Activated CD4-positive, alpha-beta T cell treated with anti-CD3 and anti-CD28 coated beads, Interleukin-2, amount 50 U/mL, for 4 hours (primary cell): ENCODE measurements around the gene NDUFS8.

ENCODE experiments used
- DNase-seq, 2 experiments: peaks; one replicate each; pipeline ENCODE4 v3.0.0-alpha.2; 2020

Gene NDUFS8

DNA sequence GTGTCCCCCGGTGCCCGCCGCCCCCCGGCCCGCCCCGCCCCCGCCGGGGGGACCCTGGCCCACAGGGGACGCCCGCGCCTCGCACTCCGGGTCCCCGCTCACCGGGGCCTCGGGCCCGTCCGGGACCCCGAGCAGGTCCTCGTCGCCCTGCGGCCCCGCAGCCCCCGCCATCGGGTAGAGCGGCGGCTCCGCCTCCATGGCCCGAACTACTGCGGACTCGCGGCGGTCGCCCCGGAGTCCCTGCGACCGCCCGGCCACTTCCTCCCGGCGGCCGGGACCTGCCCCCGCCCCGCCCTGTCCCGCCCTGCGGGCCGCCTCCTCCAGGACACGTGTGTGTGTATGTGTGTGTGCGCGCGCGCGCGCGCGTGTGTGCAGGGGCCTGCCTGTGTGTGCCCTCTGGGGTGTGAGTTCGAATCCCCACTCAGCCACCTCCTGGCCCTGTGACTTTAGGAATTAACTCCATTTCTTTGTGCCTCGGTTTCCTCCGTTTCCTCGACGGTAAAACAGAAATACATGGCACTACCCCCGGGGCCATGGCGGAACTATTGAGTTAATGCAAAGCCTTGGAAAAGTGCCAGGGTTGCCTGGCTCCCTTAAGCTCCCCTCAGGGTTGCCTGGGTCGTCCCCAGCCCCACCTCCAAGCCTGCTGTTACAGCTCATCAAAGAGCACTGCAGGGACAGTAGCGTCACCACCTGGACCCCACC lies 26.5 kb upstream of the NDUFS8 start, which contains the start of gene UNC93B1:
UNC93B1 (minus strand) TSS at position 252 of the 705 bp plus-strand sequence; CDS start at position 198, 54 bp downstream.
- DNase-seq = peak; percentile 68 to 73

DNA sequence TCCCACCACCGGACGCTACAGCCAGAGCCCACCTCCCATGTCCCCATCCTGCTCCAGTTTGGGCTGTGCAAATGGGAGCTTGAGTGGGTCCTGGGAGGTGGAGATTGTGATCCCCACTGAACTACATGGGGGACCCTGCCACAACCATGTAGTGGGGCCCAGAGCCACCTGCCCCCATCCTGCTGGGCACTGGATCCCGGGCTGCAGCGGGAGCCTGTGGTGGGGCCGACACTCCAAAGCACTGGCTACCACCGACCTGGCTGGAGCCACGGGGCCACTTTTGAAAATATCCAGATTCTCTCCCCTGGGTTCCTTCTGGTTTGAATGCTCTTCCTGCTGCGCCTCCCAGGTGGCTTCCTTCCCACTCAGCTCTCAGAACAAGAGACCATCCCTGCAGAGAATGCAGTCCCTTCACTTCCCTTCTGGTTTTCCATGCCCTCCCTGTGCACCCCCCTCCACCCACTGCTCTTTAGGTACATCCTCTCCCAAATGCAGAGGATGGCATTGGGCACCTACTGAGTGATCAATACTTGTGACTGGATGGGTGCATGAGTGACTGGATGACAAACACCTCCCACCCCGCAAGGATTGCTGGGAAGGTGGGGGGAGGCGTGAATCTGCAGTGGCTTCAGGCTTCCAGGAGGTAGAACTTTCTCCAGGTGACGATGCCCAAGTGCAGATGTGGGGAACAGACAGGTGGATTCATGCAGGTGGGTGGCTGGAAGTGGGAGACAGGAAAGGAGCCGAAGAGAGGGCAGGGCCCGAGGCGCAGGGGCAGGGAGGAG lies 25.7 kb upstream of the NDUFS8 start:
- no peak for DNase-seq

DNA sequence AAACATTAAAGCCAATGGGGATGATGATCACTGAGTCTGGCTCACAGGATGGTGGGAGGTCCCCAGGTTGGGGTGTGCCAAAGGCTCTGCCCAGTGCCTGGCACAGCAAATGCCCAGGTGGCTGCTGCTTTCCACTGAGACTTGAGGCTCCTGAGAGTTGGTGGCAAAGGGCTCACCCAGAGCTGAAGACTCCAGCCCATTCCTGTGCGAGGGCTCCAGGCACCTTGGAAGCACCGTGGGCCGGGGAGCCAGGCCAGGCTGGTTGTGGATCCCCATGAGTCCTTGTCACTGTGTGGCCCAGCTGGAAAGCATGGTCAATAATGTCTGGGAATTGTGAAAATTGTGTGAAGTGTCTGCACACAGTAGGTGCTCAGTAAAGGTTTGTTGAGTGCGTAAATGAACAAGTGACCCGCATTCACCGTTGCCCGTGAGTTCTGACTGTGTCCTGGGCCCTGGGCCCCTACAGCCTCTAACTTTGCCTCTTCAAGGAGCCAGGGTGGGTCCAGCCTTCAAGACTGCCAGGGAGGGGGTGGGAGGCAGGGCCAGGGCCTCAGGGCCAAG lies 23.8 kb upstream of the NDUFS8 start:
- no peak for DNase-seq

DNA sequence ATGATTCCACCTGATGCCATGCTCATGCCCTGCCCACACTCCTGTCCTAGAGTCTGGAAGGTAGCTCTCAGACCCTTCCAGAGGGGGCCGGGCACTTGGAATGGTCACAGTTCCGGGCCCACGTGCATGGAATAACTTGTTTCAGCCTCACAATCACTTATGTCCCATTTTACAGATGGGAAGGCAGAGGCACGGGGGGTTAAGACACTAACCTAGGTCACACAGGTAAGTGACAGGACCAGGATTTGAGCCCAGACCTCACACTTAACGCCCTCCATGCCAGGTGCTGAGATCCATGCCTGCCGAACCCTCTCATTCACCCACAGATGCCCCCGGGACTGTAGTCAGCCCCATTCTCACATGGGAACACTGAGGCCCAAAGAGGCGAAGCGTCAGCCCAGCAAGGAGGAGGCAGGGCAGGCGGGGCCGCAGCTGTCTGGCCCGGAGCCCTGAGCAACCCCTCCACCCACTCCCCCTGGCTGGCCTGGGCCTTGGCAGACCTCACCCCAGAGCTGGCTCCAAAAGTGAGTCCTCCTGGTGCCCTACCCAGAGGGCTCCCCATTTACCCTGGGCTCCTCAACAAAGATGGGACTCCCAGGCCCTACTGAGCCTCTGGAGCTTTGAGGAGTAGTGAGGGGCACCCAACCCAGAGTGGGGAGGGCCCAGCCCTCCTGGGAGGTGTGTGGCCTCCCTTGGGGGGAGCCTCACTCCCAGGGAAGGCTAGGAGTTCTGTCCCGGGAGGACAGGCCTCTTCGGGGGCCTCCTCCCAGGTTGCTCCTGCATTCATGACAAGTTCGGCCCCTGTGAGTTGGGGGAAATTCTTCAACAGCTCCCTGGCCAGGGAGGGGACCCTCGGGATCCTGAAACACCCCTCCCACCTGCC lies 22.7 kb upstream of the NDUFS8 start:
- no peak for DNase-seq

DNA sequence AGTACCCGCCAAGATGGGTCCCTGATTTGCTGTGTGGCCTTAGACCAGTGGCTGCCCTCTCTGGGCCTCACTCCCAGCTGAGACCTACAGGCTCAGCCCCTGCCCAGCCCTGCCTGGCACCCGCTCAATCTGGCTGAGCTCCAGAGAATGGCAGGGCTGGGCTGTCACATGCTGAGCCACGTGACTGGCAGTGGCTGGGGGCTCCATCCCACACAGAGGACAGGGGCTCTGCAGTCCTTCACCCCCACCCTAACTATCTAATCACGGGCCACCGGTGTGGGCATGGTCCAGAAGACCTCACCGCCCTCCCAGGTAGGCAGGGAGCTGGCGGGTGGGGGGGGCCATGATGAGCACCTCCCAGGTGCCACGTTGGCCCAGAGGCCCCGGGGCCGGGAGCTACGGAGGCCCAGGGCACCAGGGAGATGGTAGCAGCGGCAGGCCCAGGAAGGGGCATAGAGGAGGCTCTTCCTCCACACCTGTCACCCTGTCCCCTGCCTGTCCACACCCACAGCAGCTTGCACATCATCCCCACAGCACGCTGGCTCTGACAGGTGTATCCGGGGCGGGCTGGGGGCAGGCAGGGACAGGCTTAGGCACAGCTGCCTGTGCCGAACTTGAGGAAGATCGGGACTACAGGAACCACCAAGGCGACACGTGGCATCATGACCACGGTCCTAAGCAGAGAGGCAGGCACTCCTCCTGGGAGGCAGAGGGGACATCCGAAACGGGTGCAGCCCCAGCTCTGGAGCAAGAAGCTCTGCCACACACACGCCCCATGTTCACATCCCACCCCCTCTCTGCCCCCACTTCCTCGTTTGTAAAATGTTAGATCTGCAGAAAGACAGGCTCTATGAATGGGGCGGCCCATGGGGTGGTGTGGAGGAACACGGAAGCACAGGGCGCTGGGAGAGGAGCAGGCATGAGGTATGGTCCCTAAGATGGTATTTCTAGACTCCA lies 21.8 kb upstream of the NDUFS8 start:
- DNase-seq = no peak

DNA sequence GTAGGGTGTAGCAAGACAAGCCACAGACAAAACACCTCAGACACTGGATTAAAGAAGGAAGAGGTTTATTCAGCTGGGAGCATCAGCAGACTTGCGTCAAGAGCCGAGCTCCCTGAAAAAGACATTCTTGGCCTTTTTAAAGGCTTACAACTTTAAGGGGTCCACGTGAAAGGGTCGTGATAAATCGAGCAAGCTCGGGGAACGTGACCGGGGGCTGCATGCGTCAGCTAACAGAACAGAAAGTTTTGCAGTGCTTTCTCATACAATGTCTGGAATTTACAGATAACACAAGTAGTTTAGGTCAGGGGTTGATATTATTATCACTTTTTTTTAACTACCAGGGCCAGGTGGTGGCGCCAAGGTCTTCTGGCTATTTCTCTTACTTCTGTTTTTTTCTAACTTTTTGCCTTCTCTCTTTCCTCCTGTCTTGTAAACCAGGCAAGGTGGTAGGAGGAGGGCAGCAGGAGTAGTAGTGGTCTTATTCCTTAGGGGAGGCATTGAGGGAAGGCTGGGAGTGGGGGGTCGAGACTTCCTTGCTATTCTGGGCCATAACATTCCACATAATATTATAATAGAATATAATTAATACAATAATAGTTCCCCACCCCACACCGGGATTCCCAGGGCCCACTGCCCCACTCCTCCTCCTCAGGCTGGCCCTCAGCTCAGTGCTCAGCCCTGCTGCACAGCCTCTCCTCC lies 20.9 kb upstream of the NDUFS8 start:
- DNase-seq = no peak

DNA sequence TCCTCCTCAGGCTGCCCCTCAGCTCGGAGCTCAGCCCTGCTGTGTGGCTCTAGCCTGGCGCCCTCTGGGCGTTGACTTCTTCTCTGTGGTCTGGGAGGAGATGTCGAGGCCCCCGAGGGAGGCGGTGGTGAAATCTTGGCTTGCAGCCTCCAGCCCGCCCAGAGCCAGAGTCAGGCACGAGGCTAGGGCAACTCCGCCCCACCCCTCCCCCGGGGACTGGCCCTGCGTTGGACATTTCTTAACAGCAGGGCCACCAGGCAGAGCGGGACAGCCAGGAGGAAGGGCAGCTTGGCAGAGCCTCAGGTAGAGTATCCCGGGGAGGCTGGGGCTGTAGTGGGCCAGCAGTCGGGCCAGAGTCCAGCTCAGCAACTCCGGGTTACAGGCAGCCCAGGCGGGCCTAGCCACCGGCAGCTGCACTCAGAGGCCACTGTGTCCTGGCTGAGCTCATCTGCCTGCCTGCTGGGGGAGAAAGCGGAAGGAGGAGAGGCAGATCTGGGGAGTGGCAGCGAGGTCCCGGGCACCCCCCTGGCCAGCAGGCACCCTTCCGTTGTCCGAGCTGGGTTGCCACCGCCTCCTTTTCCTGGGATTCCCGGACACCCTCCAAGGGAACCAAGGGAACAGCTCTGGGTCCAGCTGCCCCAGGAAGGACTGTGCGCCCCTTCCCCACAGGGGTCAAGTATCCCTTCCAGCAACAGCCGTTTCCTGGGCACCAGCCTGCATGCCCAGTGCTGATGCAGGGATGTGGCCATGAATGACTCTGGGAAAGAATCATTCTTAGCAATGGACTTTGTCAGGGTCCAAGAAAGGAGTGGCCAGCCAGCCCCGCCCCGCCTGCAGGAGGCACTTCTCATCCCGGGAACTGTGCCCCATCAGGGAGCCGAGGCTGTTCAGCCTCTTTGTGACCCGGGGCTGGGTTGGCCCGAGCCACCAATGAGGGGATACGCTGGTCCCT lies 20.1 kb upstream of the NDUFS8 start, which contains the start of gene ALDH3B1:
ALDH3B1 (plus strand) TSS at position 238 of the 952 bp plus-strand sequence. CDS start 4,971 bp downstream, outside the sequence.
- DNase-seq = no peak

DNA sequence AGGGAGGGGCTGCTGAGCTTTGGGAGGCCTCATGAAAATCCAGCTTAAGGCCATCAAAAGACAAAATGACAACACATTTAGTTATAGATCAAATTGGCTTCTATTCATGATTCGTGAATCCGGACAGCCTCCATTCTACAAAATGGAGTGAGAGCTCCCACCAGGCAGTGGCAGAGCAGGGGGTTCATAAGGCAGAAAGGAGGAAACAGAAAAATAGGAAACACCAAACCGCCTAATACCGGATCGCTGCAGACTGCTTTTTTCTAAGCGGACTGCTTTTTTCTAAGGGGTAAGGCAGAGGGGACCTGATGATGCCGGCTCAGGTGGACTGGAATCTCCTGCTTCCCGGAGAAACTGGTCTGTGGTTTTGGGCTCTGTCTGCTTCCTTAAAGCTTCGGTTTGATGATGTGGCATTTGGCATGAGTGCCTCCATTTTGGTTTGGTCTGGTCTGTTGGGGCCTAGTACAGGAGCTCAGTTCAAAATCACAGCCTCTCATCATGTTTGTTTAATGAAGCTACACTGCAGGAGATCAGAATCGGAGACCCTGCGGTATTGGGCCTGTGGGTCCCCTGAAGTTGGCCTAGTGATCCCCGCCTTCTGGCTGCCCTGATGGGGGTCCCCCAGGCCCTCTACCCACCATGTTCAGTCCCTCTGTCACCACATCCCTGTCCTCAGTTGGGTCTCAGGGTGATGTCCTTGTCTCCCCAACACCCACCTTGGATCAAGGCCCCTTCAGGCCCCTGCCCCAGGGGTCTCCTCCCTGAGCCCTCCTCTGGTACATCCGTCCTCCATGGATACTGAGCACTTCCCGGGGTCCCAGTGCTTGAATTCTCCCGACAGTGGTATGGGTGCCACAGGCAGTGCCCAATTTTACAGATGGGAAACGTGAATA lies 19.2 kb upstream of the NDUFS8 start:
- DNase-seq = no peak

DNA sequence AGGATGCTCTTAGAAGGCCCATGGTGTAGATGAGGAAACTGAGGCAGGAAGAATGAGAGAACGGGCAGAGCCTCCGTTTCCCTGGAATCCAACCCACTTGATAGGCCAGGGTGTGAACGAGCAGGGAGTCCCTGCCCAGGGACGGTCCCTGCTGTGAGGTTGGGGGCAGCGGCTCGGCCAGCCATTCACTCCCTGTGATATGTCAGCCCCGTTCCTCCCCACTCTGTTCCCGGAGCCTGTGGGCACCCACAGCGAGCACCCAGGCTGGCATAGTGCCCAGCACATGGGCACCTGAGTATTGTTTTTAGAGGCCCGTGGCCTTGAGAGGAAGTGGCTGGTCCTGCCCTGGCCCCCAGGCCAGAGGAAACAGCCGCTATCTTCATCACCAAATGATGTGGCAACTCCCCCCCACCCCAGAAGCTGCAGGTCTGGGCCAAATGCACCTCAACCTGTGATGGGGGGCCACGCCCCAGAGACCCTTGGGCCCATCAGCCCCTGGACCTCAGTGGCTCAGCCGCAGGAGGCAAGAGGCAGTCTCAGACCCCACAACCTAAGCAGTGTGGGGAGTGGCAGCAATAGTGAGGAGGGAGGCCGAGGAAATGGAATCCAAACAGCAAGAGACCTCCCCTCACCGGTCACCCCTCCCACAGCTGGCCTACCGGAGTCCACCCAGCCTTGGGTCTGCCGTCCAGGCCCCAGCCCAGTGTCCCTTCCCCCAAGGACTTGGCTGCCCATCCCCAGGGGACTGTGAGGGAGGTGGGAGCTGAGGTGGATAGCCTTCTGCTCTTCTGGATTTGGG lies 18.2 kb upstream of the NDUFS8 start:
- no peak for DNase-seq

DNA sequence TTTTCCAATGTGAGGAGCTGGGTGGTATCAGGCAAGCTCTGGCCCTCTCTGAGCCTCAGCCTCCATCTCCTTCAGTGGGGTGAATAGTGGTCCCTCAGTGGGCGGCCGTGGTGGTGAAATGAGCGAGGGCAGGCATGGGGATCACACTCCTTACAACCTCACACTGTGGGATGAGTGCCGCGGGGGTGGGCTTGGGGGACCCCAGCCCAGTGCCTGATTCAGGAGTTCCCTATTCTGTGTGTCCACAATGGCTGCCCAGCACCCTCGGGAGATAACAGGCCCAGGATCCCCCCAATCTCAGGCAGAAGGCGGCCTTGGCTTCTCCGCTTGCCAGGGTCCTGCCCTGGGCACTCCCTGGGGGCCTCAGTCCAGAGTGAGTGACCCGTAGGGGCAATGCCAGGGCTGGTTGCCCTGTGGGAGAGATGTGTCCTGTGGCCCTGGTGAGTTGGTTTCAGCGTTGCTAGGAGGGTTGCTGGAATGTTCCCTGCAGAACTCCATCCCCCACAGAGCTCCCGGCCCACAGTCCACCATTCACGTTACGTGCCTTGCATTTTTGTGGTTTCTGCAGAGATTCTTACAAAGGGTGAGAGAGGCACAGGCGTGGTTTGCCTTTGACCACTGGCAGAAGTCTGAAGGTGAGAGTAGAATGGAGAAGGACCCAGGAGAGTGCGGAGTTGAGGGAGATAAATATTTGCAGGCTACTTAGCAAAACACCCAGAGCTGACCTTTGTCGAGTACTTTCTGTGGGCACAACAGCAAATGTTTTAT lies 17.5 kb upstream of the NDUFS8 start:
- DNase-seq = no peak

DNA sequence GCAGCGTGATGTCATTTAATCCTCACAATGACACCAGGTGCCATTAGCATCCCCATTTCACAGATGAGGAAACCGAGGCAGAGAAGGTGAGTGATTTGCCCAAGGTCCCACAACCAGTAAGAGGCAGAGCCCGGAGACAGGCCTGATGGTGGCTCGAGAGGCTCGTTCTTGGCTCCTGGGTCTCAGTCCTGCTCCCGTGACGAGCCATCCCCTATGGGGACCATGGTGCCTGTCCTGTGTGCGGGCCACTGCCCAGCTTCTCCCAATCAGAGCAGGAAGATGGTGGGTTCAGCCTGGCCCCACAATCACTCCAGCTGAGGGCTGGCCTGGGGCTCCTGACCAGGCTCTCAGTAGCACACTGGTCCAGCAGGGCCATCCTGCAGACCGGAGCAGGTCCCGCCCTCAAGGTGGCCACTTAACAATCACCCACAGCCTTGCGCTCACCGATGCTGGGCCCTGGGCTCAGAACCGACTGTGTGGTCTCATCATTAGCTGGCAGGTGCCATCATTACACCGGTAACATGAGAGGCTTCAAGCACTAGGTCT lies 16.8 kb upstream of the NDUFS8 start:
- no peak for DNase-seq

DNA sequence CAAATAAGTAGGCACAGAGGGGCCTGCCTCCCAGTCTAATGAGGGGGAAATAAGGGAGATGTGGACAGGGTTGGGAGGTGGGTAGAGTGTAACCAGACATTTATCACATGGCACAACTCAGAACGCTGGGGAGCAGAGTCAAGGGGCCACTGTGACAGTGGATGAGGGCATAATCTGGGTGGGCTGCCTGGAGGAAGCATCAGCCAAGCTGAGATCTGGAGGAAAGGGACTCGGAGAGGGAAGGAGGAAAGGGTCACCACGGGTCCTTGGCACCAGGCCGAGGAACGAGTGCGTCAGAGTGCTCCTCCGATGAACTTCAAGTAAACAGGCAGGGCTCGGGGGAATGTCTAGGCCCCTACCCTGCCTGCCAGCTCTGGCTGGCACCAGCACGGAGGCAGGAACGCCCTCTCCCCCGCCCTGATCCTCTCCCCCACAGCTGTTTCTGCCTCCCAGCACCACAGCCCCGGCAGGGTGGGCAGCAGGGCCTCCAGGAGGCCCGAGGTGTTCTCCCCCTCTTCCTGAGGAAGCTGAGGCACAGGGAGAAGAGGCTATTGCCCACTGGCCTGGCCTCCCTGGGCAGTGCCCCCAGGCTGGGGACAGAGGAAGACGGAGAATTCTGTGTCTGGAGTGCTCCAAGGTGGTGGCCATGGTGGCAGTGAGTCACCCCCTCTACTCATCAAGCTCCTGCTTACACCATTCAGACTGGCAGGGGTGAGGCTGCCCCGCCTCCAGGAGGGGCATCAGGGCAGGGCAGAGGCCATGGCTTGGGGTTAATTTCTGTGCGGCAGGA lies 16.1 kb upstream of the NDUFS8 start:
- no peak for DNase-seq

DNA sequence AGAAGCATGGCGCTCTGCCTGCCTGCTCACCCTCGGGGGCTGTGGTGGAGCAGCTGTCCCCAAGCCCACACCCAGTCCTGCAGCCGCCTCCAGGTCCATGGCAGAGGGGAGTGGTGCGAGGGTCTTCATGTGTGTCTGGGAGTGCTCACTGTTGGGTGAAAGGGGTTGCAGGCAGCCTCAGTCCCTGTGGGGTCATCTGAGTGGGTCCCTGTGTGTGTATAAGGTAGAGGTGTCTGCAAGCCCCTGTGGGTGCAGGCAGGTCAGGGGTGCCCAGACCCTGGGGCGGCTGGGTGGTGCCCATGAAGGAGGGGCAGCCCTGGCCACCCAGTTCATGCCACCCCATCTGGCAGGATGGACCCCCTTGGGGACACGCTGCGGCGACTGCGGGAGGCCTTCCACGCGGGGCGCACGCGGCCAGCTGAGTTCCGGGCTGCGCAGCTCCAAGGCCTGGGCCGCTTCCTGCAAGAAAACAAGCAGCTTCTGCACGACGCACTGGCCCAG lies 15.5 kb upstream of the NDUFS8 start:
- no peak for DNase-seq

DNA sequence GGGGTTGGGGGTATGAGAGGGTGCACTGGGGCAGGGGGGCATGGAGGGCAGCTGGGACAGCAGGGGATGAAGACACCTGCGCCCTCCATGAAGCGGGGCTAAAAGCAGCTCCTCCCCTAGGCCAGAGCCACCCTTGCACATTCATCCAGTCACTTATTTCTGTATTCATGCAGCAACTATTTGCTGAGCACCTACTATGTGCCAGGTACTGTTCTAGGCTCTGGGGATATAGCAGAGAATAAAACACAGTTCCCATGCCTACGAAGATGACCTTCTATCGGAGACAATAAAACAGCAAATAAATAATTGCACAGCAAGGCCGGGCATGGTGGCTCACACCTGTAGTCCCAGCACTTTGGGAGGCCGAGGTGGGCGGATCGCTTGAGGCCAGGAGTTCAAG lies 15.0 kb upstream of the NDUFS8 start:
- DNase-seq = no peak

DNA sequence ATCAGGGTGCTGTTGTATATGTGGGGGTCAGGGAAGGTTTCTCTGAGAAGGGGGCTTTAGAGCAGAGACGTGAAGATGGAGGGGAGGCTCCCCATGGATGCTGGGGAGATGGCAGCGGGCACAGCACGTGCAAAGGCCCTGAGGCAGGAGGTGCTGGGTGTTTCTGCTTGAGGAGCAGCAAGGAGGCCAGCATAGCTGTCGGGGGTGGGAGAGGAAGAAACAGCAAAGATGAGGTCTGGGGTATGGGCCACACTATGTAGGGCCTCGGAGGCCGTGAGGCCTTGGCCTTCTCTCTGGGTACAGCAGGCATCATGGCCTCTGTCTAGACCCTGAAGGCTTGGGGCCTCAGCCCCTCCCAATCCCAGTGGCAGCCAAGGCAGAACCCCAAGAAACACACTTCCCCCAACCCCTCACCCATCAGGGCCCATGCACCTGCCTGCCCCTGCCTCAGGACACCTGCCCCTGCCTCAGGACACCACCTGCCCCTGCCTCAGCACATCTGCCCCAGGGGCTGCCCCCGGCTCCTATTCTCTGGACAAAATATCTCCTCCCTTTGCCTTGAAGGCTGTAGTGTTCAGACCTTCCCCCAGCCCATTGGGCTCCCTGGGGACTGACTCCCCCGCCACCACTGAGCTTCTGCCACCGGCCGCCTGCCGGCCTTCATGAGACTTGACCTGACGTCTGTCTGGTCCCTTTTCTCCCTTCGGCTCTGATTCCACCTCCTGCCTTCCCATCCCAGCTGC lies 14.1 kb upstream of the NDUFS8 start:
- DNase-seq = no peak
